WTC11 (cell line): Measurements from ENCODE around the gene TDRD9.

Experiments
- ATF2 ChIP-seq: sonication (generic); formaldehyde crosslinking; IDR thresholded peaks from 2 replicates; pipeline ENCODE4 v1.8.1; 2022; ENCODE audit warnings: low read depth, missing genetic modification reagents, borderline replicate concordance
- CREM ChIP-seq: sonication (generic); formaldehyde crosslinking; IDR thresholded peaks from 2 replicates; pipeline ENCODE4 v1.8.1; 2022; ENCODE audit warnings: mild to moderate bottlenecking, missing genetic modification reagents, moderate library complexity
- CTCF ChIP-seq: fragments of 200-600 bp; IDR thresholded peaks from 2 replicates; pipeline ENCODE4 v1.8.0; 2022; ENCODE audit warnings: antibody characterized with exemption
- MAX ChIP-seq: sonication (generic); formaldehyde crosslinking; IDR thresholded peaks from 2 replicates; pipeline ENCODE4 v1.8.0; 2022; ENCODE audit warnings: mild to moderate bottlenecking, missing genetic modification reagents
- NR3C1 ChIP-seq: sonication (generic); formaldehyde crosslinking; conservative IDR thresholded peaks from 2 replicates; pipeline ENCODE4 v1.8.1; 2023; ENCODE audit warnings: low read depth, mild to moderate bottlenecking, missing genetic modification reagents
- OVOL2 ChIP-seq: fragments of 250-450 bp; sonication (Bioruptor Pico); IDR thresholded peaks from 2 replicates; pipeline ENCODE4 v1.9.0; 2021; ENCODE audit warnings: mild to moderate bottlenecking, borderline replicate concordance
- PREB ChIP-seq: sonication (generic); formaldehyde crosslinking; IDR thresholded peaks from 2 replicates; pipeline ENCODE4 v1.8.1; 2022; ENCODE audit warnings: mild to moderate bottlenecking, missing genetic modification reagents, moderate library complexity, borderline replicate concordance
- TEAD4 ChIP-seq: sonication (generic); formaldehyde crosslinking; IDR thresholded peaks from 2 replicates; pipeline ENCODE4 v1.8.0; 2022; ENCODE audit warnings: mild to moderate bottlenecking, missing genetic modification reagents
- USF2 ChIP-seq: sonication (generic); formaldehyde crosslinking; IDR thresholded peaks from 2 replicates; pipeline ENCODE4 v1.8.1; 2023; ENCODE audit warnings: mild to moderate bottlenecking, missing genetic modification reagents, moderate library complexity
- ZNF263 ChIP-seq: sonication (generic); formaldehyde crosslinking; IDR thresholded peaks from 2 replicates; pipeline ENCODE4 v1.8.1; 2022; ENCODE audit warnings: low read depth, mild to moderate bottlenecking, moderate library complexity, missing genetic modification reagents

GRCh38 chr14:103894723-103895059 lies 33.6 kb upstream of the TDRD9 start:
- no peak for TF ChIP-seq ATF2
- TF ChIP-seq OVOL2 (CRISPR knock-in tag): no peak
- TF ChIP-seq TEAD4: no peak
- no peak for TF ChIP-seq MAX (CRISPR knock-in tag)
- TF ChIP-seq USF2 (CRISPR knock-in tag): no peak
- no peak for TF ChIP-seq CTCF
- TF ChIP-seq PREB (CRISPR knock-in tag): no peak
- TF ChIP-seq ZNF263 (CRISPR knock-in tag): no peak
- no peak for TF ChIP-seq NR3C1 (CRISPR knock-in tag)
- no peak for TF ChIP-seq CREM (CRISPR knock-in tag)
